Neuronal stem cell (in vitro differentiated cells): ENCODE data around the gene ZNF775.

Experiments used
- DNase-seq: peaks from one replicate; pipeline ENCODE4 v3.0.0-alpha.2; 2013; ENCODE audit warnings: low spot score
- H2AFZ ChIP-seq: one replicate; pipeline ENCODE4 v1.6.1; 2013; ENCODE audit warnings: mild to moderate bottlenecking, low read length, inconsistent platforms
- H2AK5ac ChIP-seq: 2 replicates; pipeline ENCODE4 v1.6.1; 2013; ENCODE audit warnings: low read depth, mild to moderate bottlenecking, inconsistent platforms, low read length, moderate library complexity, mixed read lengths
- H2BK120ac ChIP-seq: 2 replicates; pipeline ENCODE4 v1.6.1; 2013; ENCODE audit warnings: low read depth, mild to moderate bottlenecking, inconsistent platforms, low read length, moderate library complexity, mixed read lengths
- H2BK12ac ChIP-seq: one replicate; pipeline ENCODE4 v1.6.1; 2013; ENCODE audit warnings: low read length, inconsistent platforms
- H2BK15ac ChIP-seq: 2 replicates; pipeline ENCODE4 v1.6.1; 2013; ENCODE audit warnings: mild to moderate bottlenecking, low read length, inconsistent platforms, mixed read lengths
- H2BK5ac ChIP-seq: one replicate; pipeline ENCODE4 v1.6.1; 2013; ENCODE audit warnings: inconsistent platforms, mild to moderate bottlenecking, low read length, moderate library complexity
- H3K14ac ChIP-seq: one replicate; pipeline ENCODE4 v1.6.1; 2013; ENCODE audit warnings: low read length, inconsistent platforms
- H3K18ac ChIP-seq: 2 replicates; pipeline ENCODE4 v1.6.1; 2013; ENCODE audit warnings: low read length, inconsistent platforms
- H3K23ac ChIP-seq: 2 replicates; pipeline ENCODE4 v1.6.1; 2013; ENCODE audit warnings: low read depth, mild to moderate bottlenecking, mixed read lengths, low read length, inconsistent platforms; ENCODE audit not compliant: poor library complexity
- H3K27ac ChIP-seq: replicated peaks from 3 replicates; pipeline ENCODE4 v1.5.1; 2013; ENCODE audit warnings: low read length, inconsistent platforms
- H3K27me3 ChIP-seq, 3 experiments: 2 replicates each; pipeline ENCODE4 v1.6.1; 2013; ENCODE audit warnings: low read length in 3 of 3, mild to moderate bottlenecking in 2 of 3, inconsistent platforms in 1 of 3, low read depth in 1 of 3, mixed read lengths in 1 of 3, moderate library complexity in 1 of 3; ENCODE audit not compliant: control insufficient read depth in 3 of 3, insufficient read depth in 3 of 3
- H3K36me3 ChIP-seq, 2 donors: replicated peaks in 1 of 2; 2 replicates each; pipeline ENCODE4 v1.6.1; 2013; ENCODE audit warnings: low read length in 2 of 2; ENCODE audit not compliant: control insufficient read depth in 2 of 2, insufficient read depth in 2 of 2
- H3K4ac ChIP-seq: 2 replicates; pipeline ENCODE4 v1.6.1; 2013; ENCODE audit warnings: inconsistent platforms, mild to moderate bottlenecking, low read length, moderate library complexity
- H3K4me1 ChIP-seq, 2 donors: 1 replicate in 1 of 2; 2 replicates in 1 of 2; pipeline ENCODE4 v1.6.1; 2013; ENCODE audit warnings: low read length in 2 of 2, low read depth in 1 of 2; ENCODE audit not compliant: control insufficient read depth in 2 of 2, insufficient read depth in 1 of 2
- H3K4me2 ChIP-seq: one replicate; pipeline ENCODE4 v1.6.1; 2013; ENCODE audit warnings: mild to moderate bottlenecking, low read length, inconsistent platforms; ENCODE audit not compliant: insufficient read depth, poor library complexity, severe bottlenecking
- H3K4me3 ChIP-seq, 2 donors: 2 replicates each; pipeline ENCODE4 v1.5.1; 2013; ENCODE audit warnings: low read length in 2 of 2, mild to moderate bottlenecking in 2 of 2, inconsistent platforms in 1 of 2, moderate library complexity in 1 of 2
- H3K79me1 ChIP-seq: one replicate; pipeline ENCODE4 v1.6.1; 2013; ENCODE audit warnings: low read depth, mild to moderate bottlenecking, inconsistent platforms, low read length, moderate library complexity
- H3K9ac ChIP-seq: one replicate; pipeline ENCODE4 v1.6.1; 2013; ENCODE audit warnings: mild to moderate bottlenecking, low read depth, low read length, inconsistent platforms; ENCODE audit not compliant: poor library complexity
- H3K9me3 ChIP-seq, 2 donors: replicated peaks in 1 of 2; 2 replicates each; pipeline versions ENCODE3 to v1.6.1; 2013; ENCODE audit warnings: low read length in 2 of 2, mild to moderate bottlenecking in 2 of 2, inconsistent platforms in 1 of 2, low read depth in 1 of 2, mixed read lengths in 1 of 2, moderate library complexity in 1 of 2; ENCODE audit not compliant: control insufficient read depth in 2 of 2, insufficient read depth in 1 of 2
- H4K8ac ChIP-seq: one replicate; pipeline ENCODE4 v1.6.1; 2013; ENCODE audit warnings: low read depth, mild to moderate bottlenecking, inconsistent platforms, low read length, moderate library complexity
- H4K91ac ChIP-seq: one replicate; pipeline ENCODE4 v1.6.1; 2013; ENCODE audit warnings: low read length, low read depth, mild to moderate bottlenecking, inconsistent platforms; ENCODE audit not compliant: poor library complexity
- WGBS, 2 donors: extraction: QIAGEN DNeasy Blood & Tissue Kit; methylation state at CpG; one replicate each; pipeline ENCODE4 v1.1.7; 2013; ENCODE audit warnings: missing lambda C conversion rate in 2 of 2, mixed read lengths in 1 of 2; ENCODE audit not compliant: insufficient read length in 2 of 2, insufficient replicate concordance in 1 of 2; ENCODE audit errors: extremely low coverage in 2 of 2; 5-methylcytosine and 5-hydroxymethylcytosine counted together

ZNF775 gene

DNA sequence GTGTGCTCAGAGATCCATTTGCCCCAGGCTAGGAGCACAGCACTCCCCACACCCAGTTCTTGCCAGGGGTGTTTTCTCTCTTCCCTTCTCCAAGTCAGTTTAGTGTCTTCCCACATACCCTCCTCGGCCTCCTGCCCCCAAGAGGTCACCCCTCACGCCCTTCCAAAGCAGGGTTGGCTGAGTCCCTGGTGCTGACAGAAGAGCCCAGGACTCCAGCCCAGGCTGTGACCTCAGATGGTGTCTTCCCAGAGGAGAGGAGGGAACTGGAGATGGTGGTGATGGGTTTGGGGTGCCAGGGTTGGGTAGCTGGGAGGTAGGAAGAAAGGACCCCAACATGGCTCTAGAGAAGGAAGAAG is 19.8 kb downstream of the ZNF775 start:
- Histone ChIP-seq H2AFZ (no peak overlapping the region), H3K27ac (no peak overlapping the region), H3K4me1 (peaks cover 51 to 56% of the 10 kb centered on the region in 2 donors)

DNA sequence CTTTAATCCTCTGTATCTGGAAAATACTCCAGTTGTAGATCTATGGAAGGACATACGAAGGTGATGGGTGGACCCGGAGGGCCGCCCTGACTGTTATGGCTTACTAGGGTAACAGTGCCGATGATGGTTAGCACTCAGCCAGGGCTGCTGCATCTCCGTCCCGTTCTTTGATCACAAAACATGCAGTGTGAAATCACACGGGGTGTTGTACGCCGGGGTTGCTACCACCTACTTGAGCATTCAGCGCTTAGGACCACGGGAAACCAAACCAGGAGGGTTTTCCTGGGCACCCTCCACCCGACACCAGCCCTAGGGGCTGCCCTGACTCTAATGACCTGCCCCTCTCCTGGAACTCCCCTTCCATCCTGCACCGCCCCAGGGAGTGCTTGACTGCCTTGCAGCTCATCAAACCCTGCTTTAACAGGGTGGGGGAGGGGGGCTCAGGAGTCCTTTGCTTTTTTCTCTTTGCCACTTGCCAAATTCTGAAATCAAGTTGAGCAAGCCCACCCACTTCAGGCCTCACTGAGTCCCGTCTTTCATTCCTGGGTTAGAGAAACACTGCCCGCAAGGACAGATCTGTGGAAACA is 20.4 kb downstream of the ZNF775 start:
- peaks cover 55 to 62% of the 10 kb centered on the region in 2 donors for H3K4me1 ChIP-seq
- H3K9ac ChIP-seq: no peak overlapping the region
- peak overlapping the region; percentile 62 for H3K18ac ChIP-seq
- H2AFZ ChIP-seq: no peak overlapping the region
- H2BK5ac ChIP-seq: peak overlapping the region; percentile 47
- H3K79me1 ChIP-seq: peaks cover 1% of the 10 kb centered on the region
- no peaks in the 10 kb centered on the region for H3K9me3 ChIP-seq
- no peak overlapping the region for H2BK120ac ChIP-seq
- H2AK5ac ChIP-seq: peak overlapping the region; percentile 30
- no peak overlapping the region for H2BK15ac ChIP-seq
- H2BK12ac ChIP-seq: no peak overlapping the region
- DNase-seq: no peak
- H3K4me3 ChIP-seq: no peak overlapping the region
- H3K27me3 ChIP-seq: no peaks in the 10 kb centered on the region
- no peak overlapping the region for H3K14ac ChIP-seq
- H3K4ac ChIP-seq: no peak overlapping the region
- H4K8ac ChIP-seq: no peak overlapping the region
- WGBS, 2 donors: no CpG with 5 or more reads among the region's 15 CpGs
- H3K4me2 ChIP-seq: no peak overlapping the region
- H3K36me3 ChIP-seq: peaks cover 14 to 33% of the 10 kb centered on the region in 2 donors
- H4K91ac ChIP-seq: no peak overlapping the region
- peak overlapping the region; percentile 25 for H3K27ac ChIP-seq
- no peak overlapping the region for H3K23ac ChIP-seq

More for the DNA sequence above, 19.8 kb downstream of the ZNF775 start:
- no peak overlapping the region for H3K4me2 ChIP-seq
- H4K8ac ChIP-seq: no peak overlapping the region
- no peak overlapping the region for H3K4me3 ChIP-seq
- no peak overlapping the region for H3K23ac ChIP-seq
- peak overlapping the region; percentile 62 for H3K18ac ChIP-seq
- H2BK5ac ChIP-seq: peak overlapping the region; percentile 47
- no peak overlapping the region for H2BK15ac ChIP-seq
- no peak overlapping the region for H2BK120ac ChIP-seq
- peaks cover 1% of the 10 kb centered on the region for H3K79me1 ChIP-seq
- no peak overlapping the region for H3K14ac ChIP-seq
- no peak for DNase-seq
- H3K9ac ChIP-seq: no peak overlapping the region
- no peak overlapping the region for H4K91ac ChIP-seq
- no peak overlapping the region for H2BK12ac ChIP-seq
- WGBS, 2 donors: no CpG with 5 or more reads among the region's 2 CpGs
- H3K27me3 ChIP-seq: no peaks in the 10 kb centered on the region
- H3K36me3 ChIP-seq: peaks cover 14 to 33% of the 10 kb centered on the region in 2 donors
- H3K9me3 ChIP-seq: no peaks in the 10 kb centered on the region
- no peak overlapping the region for H3K4ac ChIP-seq
- H2AK5ac ChIP-seq: no peak overlapping the region

DNA sequence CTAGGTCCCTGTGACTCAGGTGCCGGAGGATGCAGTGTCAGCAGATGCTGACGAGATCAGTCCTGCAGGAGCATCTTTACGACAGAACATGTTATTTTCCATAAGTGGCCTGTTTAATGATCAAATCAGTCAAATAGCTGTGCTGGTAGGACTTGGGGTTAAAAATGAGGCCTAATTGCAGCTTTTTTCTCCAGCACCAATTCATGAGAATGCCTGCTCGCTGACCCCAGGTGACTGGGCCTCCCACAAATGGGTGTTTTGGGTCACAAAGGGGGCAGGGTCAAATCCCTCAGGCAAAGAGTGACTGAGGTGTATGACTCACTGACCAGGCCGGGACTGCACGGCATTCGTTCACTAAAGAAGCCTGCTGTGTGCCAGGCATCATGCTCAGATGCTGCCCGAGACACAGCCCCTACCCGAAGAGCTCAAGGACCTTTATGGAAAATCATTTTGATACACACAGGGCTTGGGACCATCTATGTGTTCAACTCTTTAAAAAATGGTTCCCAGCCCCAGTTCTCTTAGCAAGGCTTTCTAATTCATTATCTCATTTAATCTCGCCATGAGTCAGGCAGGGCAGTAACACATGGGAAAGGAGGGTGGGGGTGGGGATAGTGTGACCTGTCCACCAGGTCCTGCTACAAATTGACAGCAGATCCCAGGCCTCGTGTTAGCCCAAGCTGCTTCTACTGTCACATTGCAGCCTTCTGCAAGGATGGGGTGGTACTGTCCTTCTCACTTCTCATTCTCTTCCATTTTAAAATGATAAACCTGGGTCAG is 21.1 kb downstream of the ZNF775 start:
- H2BK120ac ChIP-seq: no peak overlapping the region
- no peak overlapping the region for H3K14ac ChIP-seq
- no peak overlapping the region for H2BK15ac ChIP-seq
- no peak overlapping the region for H3K4ac ChIP-seq
- no peak overlapping the region for H2AK5ac ChIP-seq
- WGBS, 2 donors: no CpG with 5 or more reads among the region's 11 CpGs
- no peaks in the 10 kb centered on the region for H3K27me3 ChIP-seq
- H3K36me3 ChIP-seq: peaks cover 14 to 33% of the 10 kb centered on the region in 2 donors
- no peak overlapping the region for H4K91ac ChIP-seq
- H3K4me3 ChIP-seq: no peak overlapping the region
- no peak overlapping the region for H3K9ac ChIP-seq
- H2BK5ac ChIP-seq: no peak overlapping the region
- peaks cover 1% of the 10 kb centered on the region for H3K79me1 ChIP-seq
- no peak overlapping the region for H2BK12ac ChIP-seq
- peaks cover 56 to 62% of the 10 kb centered on the region in 2 donors for H3K4me1 ChIP-seq
- no peaks in the 10 kb centered on the region for H3K9me3 ChIP-seq
- no peak overlapping the region for H3K18ac ChIP-seq
- H2AFZ ChIP-seq: no peak overlapping the region
- no peak overlapping the region for H3K23ac ChIP-seq
- H3K27ac ChIP-seq: peak overlapping the region; percentile 25
- DNase-seq: no peak
- H4K8ac ChIP-seq: no peak overlapping the region
- no peak overlapping the region for H3K4me2 ChIP-seq

DNA sequence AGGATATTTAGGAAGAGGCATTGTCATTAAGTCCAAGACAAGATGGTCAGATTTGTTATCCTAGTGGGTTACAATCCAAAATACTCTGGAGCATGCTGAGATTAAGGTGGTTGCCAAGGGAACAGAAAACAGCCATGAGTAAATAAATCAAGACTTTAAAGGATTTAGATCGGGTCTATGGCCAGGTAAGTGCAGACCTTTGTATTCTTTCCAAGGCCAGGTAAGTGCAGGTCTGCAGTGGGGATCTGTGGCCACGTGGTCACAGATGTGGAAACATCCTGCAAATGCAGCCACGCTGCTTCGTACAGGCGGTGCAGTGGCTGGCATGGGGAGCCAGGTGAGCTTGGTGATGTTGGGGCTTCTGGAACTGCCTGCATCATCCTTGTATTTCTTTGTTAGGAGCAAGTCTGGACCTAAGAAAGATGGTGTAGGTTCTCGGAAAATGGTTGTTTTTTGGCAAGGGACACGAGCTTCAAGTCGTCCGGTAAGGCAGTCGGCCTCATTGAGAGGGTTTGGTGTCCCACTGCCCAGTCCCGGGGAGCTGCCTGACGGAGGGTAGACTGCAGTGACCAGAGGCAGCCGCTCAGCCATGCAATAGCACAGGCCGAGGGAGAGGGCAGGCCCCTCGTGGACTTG is 21.8 kb downstream of the ZNF775 start:
- no peak overlapping the region for H2BK15ac ChIP-seq
- no peak overlapping the region for H3K9ac ChIP-seq
- no peak overlapping the region for H2AFZ ChIP-seq
- no peaks in the 10 kb centered on the region for H3K27me3 ChIP-seq
- H3K14ac ChIP-seq: no peak overlapping the region
- no peak overlapping the region for H4K8ac ChIP-seq
- DNase-seq: no peak
- H3K9me3 ChIP-seq: no peaks in the 10 kb centered on the region
- H3K23ac ChIP-seq: no peak overlapping the region
- H4K91ac ChIP-seq: no peak overlapping the region
- H3K4ac ChIP-seq: no peak overlapping the region
- WGBS, 2 donors: no CpG with 5 or more reads among the region's 15 CpGs
- H3K4me1 ChIP-seq: peaks cover 57 to 62% of the 10 kb centered on the region in 2 donors
- H2BK120ac ChIP-seq: no peak overlapping the region
- H2AK5ac ChIP-seq: peak overlapping the region; percentile 40
- peak overlapping the region; percentile 29 for H3K18ac ChIP-seq
- no peak overlapping the region for H3K4me3 ChIP-seq
- peak overlapping the region; percentile 87 for H3K27ac ChIP-seq
- no peak overlapping the region for H3K4me2 ChIP-seq
- H3K36me3 ChIP-seq: peaks cover 13 to 27% of the 10 kb centered on the region in 2 donors
- H2BK12ac ChIP-seq: no peak overlapping the region
- no peak overlapping the region for H2BK5ac ChIP-seq
- peaks cover 1% of the 10 kb centered on the region for H3K79me1 ChIP-seq
